GM19099 (cell line): Measurements from ENCODE around the gene SREBF1.

Experiments used
- POLR2A ChIP-seq: IDR thresholded peaks from 3 replicates; pipeline ENCODE4 v1.6.1; 2011; ENCODE audit warnings: low read depth; ENCODE audit not compliant: insufficient read length; ENCODE audit errors: extremely low read depth

SREBF1 gene

DNA sequence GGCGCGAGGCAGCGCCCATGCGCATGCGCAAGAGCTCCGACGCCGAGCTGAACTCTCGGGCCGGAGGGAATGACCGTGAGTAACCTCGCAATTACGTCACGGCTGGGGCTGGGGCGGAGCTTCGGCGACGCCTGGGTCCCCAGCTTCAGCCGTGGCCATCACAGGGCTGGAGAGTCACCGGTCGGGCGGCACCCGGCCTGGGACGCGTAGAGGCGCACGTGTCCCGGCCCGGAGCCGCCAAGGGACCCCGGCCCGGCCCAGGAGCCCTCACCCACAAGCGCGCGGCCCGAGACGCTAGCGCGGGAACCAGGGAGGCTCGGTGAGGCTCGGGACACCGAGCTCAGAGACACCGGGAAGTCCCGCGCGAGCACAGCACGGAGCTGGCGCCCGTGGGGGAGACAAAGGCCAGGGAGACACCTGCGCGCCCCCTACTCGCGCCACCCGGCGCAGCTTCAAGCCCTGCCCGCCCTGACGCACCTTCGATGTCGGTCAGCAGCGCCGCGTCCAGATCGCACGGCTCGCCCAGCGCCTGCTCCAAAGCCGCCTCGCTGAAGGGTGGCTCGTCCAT is 452 bp downstream of the SREBF1 start:
- TF ChIP-seq POLR2A, result peak; percentile 96

DNA sequence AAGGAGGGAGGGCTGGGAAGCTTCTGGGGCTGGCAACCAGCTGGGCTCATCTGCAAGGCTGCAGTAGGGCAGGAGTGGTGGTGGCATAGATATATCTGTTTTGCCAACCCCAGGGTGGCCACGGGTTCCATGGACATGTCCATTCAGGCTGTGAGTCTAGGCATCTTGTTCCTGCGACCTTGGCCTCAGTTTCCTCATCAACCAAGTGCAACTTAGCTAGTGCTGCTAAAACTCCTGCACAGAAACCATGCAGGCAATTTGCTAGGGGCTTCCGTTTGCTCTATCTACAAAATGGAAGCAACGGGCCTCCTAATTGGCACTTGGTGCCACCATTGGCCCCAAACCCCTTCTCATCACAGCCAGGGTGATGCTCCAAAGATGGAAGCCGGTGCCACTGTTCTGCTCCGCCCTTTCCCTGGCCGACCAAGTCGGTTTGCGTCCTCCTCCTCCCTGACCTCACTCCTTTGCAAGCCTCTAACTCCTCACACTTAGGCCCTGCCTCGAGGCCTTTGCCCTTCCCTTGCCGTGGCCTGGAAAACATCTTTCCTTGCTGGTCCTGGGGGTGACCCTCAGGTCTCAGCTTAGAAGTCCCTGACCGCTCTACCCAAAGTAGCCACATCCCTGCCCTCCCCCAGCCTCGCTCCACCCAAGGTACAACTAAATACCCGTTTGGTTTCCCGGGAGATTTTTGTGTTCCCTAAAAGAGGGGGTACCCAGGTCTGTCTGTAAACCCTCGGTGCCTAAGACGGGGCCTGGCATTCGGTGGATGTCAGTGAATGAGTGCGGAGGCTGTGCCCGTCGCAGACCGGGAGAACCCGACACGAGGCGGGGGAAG is 1.2 kb downstream of the SREBF1 start:
- no peak for TF ChIP-seq POLR2A

DNA sequence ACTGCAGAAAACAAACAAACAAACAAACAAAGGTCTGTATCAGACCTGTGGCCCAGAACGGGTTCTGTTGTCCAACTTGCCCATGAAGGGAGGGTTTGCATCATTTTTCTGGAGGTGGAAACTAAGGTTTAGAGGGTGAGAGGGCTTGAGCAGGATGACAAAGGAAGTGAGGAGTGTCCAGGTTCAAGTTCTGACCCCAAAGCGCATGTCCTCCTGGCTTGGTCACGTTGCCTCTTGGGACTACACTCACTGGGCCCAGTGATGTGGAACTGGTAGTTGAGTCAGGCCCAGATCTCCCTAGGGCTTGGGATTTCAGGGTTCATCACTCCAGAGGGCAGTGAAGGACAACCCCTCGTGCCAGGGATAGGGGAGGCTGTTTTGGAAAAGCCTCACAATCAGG is 1.8 kb downstream of the SREBF1 start:
- TF ChIP-seq POLR2A, result no peak

DNA sequence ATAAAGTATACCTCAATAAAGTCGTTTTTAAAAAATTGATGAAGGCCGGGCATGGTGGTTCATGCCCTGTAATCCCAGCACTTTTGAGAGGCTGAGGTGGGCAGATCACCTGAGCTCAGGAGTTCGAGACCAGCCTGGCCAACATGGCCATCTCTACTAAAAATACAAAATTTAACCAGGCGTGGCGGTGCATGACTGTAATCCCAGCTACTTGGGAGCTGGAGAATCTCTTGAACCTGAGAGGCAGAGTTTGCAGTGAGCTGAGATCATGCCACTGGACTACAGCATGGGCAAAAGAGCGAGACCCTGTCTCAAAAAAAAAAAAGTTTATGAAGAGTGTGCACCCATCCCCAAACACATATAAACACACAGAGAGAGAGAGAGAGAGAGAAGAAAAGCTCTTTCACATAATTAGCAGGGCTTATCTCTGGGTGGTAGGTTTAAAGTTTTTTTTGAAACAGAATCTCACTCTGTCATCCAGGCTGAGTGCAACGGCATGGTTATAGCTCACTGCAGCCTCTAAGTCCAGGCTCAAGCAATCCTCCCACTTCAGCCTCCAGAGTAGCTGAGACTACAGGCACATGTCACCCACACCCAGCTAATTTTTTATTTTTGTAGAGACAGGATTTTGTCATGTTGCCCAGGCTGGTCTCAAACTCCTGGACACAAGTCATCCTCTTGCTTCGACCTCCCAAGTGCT is 3.0 kb downstream of the SREBF1 start:
- no peak for TF ChIP-seq POLR2A

DNA sequence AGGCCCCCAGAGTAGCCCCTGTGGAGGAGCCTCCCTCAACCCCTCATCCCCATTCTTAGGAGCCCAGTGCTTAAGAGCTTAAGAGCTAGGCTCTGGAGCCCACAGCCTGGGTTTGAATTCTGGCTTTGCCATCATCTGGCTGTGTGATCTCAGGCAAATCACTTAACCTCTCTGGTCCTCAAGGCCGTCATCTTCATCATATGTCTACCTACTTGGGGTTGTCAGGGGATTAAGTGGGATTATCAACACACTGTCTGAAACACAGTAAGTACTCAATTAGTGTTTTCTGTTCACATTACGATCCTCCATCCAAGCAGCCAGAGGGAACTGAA is 4.8 kb downstream of the SREBF1 start:
- TF ChIP-seq POLR2A, result no peak

DNA sequence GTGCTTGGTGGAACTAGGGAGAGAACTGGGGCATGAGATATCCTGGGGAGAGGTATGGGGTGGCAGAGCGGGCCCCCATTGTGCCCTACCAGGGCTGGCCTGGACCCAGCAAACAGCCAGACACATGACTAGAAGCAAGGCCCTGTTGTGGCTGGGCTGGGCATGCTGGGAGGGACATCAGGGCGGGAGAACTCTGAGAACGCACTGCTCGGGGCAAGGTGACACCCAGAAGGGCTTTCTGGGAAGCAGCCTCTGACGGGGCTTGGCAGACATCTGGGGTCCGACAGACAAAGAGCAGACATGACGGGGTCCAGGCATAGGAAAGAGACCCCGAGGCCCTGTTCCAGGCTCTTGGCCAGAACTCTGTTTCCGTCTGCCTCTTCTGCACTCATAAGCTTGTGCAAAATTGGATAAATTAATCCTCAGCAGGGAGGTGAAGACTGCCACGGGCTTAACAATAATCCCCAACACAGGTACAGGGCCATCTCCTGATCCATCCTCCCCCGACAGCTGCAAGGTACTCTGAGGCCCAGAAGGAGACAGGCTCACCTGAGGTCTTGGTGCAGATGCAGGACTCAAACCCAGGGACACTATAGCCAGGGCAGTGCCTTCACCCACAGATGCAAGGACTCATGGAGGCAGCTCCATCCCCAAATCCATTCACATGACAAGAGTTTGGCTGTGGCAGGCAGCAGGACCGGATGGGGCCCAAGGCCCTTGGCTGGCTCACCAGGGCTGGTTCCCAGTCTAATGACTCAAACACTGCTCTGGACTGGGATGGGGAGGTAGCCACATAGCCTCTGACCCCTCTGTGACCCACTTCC is 5.4 kb downstream of the SREBF1 start:
- TF ChIP-seq POLR2A, result no peak

DNA sequence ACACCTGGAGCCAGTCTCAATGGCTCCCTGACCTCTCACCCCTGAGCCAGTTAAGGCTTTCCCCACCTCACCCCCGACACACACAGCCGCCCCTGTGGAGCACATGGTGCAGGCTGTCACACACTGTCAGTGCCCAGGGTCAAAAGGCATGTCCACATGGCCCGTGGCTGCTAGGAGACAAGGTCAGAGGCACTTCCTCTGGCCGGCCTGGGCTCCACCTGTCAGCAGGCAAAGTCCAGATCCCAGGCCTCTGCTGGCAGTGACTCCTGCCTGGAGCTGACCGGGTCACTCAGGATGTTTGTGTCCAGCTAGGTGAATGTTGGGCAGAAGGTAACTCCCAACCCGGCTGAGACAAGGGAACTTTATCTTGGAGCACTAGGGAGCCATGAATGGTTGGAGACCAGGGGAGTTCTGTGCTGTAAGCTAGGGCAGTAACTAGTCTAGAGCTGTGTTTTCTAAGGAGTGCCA is 6.0 kb downstream of the SREBF1 start:
- TF ChIP-seq POLR2A, result no peak

DNA sequence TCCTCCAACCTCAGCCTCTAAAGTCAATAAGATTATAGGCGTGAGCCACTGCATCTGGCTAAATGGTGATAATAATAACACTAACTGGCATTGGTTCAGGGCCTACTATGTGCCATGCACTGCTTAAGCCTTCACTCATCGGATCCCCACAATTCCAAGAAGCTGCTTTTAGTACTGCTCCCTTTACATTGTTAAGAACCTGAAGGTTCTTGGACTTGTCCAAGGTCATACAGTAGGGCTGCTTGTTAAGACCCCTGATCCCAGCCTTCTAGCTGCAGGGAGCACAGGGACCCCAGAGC is 6.6 kb downstream of the SREBF1 start:
- no peak for TF ChIP-seq POLR2A

DNA sequence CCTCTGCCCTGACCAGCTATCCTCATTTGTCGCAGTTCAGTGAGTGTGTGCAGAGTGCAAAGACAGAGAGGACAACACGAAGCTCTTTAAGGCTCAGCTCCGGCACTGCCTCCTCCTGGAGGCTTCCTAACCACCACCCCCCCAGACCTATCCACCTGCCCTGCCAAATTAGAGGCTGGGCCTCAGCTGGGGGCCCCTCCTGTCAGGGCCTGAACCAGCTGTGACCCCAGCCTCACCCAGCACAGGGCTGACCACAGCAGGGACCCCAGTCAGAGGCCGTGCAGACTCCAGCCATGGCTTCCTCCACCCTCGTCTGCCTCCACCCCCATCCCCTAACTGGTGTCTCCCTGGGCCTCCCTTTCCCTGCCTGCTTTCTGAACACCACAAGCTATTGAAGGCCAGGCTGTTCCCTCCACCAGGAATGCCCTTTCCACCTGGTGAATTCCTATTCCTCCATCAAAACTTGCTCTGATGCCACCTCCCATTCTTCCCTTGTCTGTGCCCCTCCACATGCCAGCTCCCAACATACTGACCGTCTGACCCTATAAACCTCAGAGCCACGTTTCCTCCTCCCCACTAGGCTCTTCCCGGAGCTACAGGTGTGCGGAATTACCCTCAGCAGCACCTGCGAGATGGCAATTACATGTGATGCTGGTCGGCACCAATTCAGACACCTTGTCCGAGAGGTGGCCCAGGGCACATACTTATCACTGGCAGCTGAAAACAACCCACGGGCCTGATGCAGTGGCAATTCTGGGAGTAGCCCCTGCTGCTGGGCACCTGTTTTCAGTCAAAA is 8.8 kb downstream of the SREBF1 start:
- no peak for TF ChIP-seq POLR2A

DNA sequence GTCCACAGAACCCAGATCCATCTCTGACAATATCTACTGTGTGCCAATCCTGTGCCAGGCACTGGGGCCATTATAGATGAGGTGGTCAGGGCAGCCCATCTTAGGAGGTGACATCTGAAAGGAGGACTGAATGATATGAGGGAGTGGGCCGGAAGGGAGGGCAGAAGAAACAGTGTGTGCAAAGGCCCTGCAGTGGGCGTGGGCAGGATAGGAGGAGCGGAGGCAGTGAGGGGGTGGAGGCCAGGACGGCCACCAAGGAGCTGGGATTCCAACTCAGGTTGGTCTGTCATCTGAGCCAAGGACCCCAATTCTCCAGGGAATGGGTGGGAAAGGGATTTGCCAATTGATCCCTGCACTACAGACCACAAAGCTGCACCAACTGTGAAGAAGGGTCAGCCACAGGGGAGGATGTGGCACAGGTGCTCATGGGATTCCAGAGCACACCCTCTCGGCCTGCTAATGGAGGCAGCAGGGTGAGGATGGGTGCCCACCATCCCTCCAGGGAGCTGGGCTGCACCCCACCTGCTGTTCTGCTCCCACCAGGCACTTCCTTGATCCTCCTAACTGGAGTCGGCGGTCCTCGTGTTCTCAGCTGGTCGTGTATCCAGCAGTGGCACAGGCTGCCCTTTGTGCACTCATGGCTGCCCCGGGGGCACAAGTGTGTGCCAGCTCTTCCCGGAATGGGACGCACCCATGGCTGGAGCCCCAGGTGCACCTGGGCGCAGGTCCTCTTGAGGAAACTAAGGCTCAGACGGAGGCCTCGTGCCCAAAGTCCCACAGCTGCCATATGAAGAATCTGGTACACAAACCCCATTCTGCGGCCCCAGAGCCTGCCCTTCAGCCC is 9.6 kb downstream of the SREBF1 start:
- no peak for TF ChIP-seq POLR2A

DNA sequence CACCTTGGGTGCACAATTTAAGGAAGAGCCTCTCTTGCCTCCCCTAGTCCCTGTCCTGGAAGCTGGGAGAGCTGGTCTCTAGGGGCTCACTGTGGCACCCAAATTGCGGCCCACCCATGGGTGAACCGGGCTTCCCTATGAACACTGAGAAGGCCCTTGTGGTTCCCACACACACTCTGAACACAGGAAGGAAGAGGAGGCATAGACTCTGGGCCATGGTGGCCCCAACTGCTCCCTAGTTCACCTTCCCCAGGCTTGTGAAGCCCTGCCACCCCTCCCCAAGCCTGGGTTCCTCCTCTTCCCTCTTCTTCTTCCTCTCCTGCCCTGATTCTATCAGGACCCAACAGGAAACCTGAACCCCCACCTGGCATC is 10.5 kb downstream of the SREBF1 start:
- no peak for TF ChIP-seq POLR2A

DNA sequence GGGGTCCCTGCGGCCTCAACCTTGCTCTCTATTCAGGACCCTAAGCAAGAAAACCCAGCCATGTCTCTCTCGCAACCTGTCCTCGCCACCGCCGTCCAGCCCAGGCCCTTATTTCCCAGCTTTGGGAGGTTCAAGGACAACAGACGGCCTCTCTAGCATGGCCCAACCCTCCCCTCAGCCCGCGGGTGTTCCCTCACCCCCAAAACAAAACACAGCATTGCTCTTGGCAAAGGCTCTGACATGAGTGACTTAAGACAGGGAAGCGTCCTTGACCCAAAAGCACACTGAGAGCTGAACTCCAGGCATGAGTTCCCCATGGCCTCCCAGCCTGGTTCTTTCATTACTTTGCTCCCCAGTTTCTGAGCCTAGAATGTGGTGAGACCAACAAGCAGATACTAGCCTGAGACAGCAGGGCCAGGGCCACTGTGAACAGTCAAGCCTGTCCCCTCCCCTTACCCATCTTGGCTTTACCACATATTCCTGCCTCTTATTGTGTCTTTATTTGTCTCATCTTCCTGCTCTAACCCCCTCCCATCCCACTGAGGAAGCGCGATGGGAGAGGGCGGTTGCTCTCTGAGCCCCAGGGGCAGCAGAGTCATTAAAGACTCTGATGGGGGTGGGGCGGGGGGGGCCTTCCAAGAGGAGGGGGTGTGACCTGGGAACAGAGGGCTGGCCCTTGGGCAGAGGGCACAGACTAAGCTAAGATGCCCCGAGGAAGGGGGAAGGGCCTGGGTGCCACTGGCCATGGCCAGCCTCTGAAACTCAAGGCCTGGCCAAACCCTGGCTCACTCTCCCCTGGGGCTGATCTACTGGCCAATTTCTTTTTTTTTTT is 11.8 kb downstream of the SREBF1 start:
- TF ChIP-seq POLR2A, result no peak

DNA sequence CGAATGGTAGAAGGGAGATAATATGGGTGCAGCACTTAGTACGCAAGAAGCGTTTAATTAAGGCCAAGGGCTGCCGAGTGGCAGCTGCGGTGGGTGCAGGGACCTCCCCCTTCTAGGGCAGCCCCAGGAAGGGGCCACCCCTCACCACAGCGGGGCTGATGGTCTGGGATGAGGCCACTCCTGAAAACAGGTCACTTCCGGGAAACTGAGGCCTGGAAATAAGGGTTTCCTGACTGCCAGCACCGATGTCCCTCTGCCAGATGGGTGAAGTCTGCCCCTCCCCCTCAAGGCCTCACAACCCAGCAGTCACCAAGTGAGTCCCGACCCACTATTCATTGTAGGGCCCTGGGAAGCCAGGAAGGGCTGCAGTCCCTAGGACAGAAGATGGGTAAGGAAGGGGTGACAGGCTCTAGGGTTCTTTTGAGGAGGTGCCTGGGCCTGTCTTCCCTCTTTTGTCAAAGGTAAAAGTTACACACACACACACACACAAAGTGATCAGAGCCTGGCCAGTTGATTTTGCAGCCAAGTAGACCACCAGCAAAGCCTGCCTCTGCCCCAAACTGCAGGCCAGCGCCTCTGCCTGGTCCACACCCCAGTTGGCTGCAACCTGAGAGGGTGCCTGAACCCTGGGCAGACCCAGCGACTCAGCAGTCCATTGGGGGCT is 12.5 kb downstream of the SREBF1 start:
- TF ChIP-seq POLR2A, result no peak
